HCT116 (cell line): Measurements from ENCODE around the gene CGNL1. TPM values are rescaled to one million over a fixed set of nuclear protein-coding genes. Genes with fewer than 3 reads are reported as not detected.

Experiments used
- ATAC-seq: fragments of 200-7000 bp; cut with Tn5 transposase; 2 replicates; pipeline ENCODE4 v1.9.1; 2020; ENCODE audit warnings: mild to moderate bottlenecking, moderate library complexity
- BruUV-seq: library from RNA; stranded (reverse); fragments of 400-500 nt; replicated peaks from 2 replicates; lab custom pipeline; 2021; lab: Mats Ljungman, UMichigan
- CTCF ChIA-PET: fragments of 300-600 bp; sonication (Branson Sonifier 250); formaldehyde crosslinking; loops from one replicate; lab custom pipeline; 2021; ENCODE audit warnings: antibody characterized with exemption; lab: Charles Lee
- POLR2A ChIA-PET: fragments of 300-600, 350-600 bp; sonication (Branson Sonifier 250); formaldehyde crosslinking; loops from one replicate; lab custom pipeline; 2021; ENCODE audit warnings: antibody characterized with exemption; lab: Charles Lee
- RAD21 ChIA-PET, 2 experiments: fragments of 300-600 bp; sonication (Branson Sonifier 250); formaldehyde crosslinking; loops; one replicate each; lab custom pipeline; 2023; ENCODE audit warnings: low total read pairs in 2 of 2; ENCODE audit not compliant: uncharacterized antibody in 2 of 2, unreplicated experiment in 2 of 2, low non-redundant PET in 1 of 2; lab: Charles Lee
- DNase-seq: peaks from one replicate; pipeline ENCODE4 v3.0.0-alpha.2; 2010; ENCODE audit warnings: low read depth, low spot score
- H2AFZ ChIP-seq: fragments of 200-600 bp; shearing (Covaris generic), sonication (generic); 2 replicates; pipeline ENCODE4 v1.6.1; 2017; ENCODE audit warnings: low read depth, mixed run types, mixed read lengths, antibody characterized with exemption, low read length; ENCODE audit not compliant: poor library complexity, severe bottlenecking
- H3K27ac ChIP-seq: 2 replicates; pipeline ENCODE4 v1.5.1; 2012; ENCODE audit warnings: low read depth, low read length
- H3K27me3 ChIP-seq: fragments of 200-600 bp; sonication (generic); 2 replicates; pipeline ENCODE4 v1.6.1; 2016; ENCODE audit warnings: mixed run types, low read length, mixed read lengths; ENCODE audit not compliant: insufficient read depth
- H3K36me3 ChIP-seq, 2 experiments: fragments of 200-500 bp in 1 of 2; fragments of 200-600 bp in 1 of 2; sonication (Bioruptor generic) in 1 of 2; sonication (generic) in 1 of 2; 2 replicates each; pipeline versions ENCODE4 v1.5.1 to v1.6.1; 2014 to 2016; ENCODE audit warnings: low read length in 2 of 2, inconsistent platforms in 1 of 2, mixed read lengths in 1 of 2, mixed run types in 1 of 2; ENCODE audit not compliant: insufficient read depth in 2 of 2, control insufficient read depth in 1 of 2
- H3K4me1 ChIP-seq, 2 experiments: fragments of 200-600 bp in 1 of 2; sonication (generic) in 1 of 2; 2 replicates each; pipeline versions ENCODE4 v1.5.1 to v1.6.1; 2012 to 2017; ENCODE audit warnings: low read length in 2 of 2, inconsistent platforms in 1 of 2, mild to moderate bottlenecking in 1 of 2, mixed read lengths in 1 of 2, mixed run types in 1 of 2, moderate library complexity in 1 of 2; ENCODE audit not compliant: insufficient read depth in 2 of 2, control insufficient read depth in 1 of 2
- H3K4me2 ChIP-seq: fragments of 200-600 bp; sonication (generic); 2 replicates; pipeline ENCODE4 v1.6.1; 2017; ENCODE audit warnings: mixed run types, low read length, mixed read lengths
- H3K4me3 ChIP-seq, 2 experiments: fragments of 200-600 bp in 1 of 2; sonication (generic) in 1 of 2; replicated peaks in 1 of 2; 2 replicates each; pipeline ENCODE4 v1.5.1; 2011 to 2016; ENCODE audit warnings: low read length in 2 of 2, control low read depth in 1 of 2, low read depth in 1 of 2, mild to moderate bottlenecking in 1 of 2, mixed read lengths in 1 of 2, mixed run types in 1 of 2
- H3K79me2 ChIP-seq: fragments of 200-600 bp; sonication (generic); 2 replicates; pipeline ENCODE4 v1.6.1; 2017; ENCODE audit warnings: mild to moderate bottlenecking, mixed run types, low read length, moderate library complexity, mixed read lengths; ENCODE audit not compliant: insufficient read depth
- H3K9ac ChIP-seq: fragments of 200-600 bp; sonication (generic); 2 replicates; pipeline ENCODE4 v1.6.1; 2016; ENCODE audit warnings: low read length, mixed read lengths
- H3K9me2 ChIP-seq: fragments of 200-600 bp; sonication (generic), shearing (Covaris generic); 2 replicates; pipeline ENCODE4 v1.6.1; 2017; ENCODE audit warnings: mixed run types, mild to moderate bottlenecking, moderate library complexity; ENCODE audit not compliant: insufficient read depth
- H3K9me3 ChIP-seq, 2 experiments: fragments of 200-500 bp in 1 of 2; fragments of 200-600 bp in 1 of 2; sonication (Bioruptor generic) in 1 of 2; sonication (generic) in 1 of 2; 2 replicates each; pipeline ENCODE4 v1.6.1; 2014 to 2017; ENCODE audit warnings: low read length in 2 of 2, mixed read lengths in 2 of 2, inconsistent platforms in 1 of 2, low read depth in 1 of 2, mild to moderate bottlenecking in 1 of 2, mixed run types in 1 of 2, moderate library complexity in 1 of 2; ENCODE audit not compliant: control insufficient read depth in 1 of 2, insufficient read depth in 1 of 2
- H4K20me1 ChIP-seq: fragments of 200-600 bp; sonication (generic), shearing (Covaris generic); 2 replicates; pipeline ENCODE4 v1.6.1; 2017; ENCODE audit warnings: mixed run types, mild to moderate bottlenecking, moderate library complexity; ENCODE audit not compliant: insufficient read depth
- CBX3 ChIP-seq: IDR thresholded peaks from 2 replicates; pipeline ENCODE4 v1.6.1; 2012; ENCODE audit warnings: low read depth
- CEBPB ChIP-seq: IDR thresholded peaks from 2 replicates; pipeline ENCODE4 v1.6.1; 2012; ENCODE audit warnings: low read depth
- EGR1 ChIP-seq: IDR thresholded peaks from 2 replicates; pipeline ENCODE4 v1.6.1; 2012; ENCODE audit warnings: low read depth
- EZH2 ChIP-seq: fragments of 200-600 bp; sonication (generic); IDR thresholded peaks from 2 replicates; pipeline ENCODE4 v1.6.1; 2017; ENCODE audit warnings: antibody characterized with exemption, mixed run types
- EZH2phosphoT487 ChIP-seq: fragments of 200-600 bp; IDR thresholded peaks from 2 replicates; pipeline ENCODE4 v1.6.1; 2018; ENCODE audit warnings: antibody characterized with exemption, borderline replicate concordance
- FOSL1 ChIP-seq: IDR thresholded peaks from 2 replicates; pipeline ENCODE4 v1.6.1; 2012; ENCODE audit warnings: low read depth
- JUND ChIP-seq: IDR thresholded peaks from 2 replicates; pipeline ENCODE4 v1.6.1; 2012
- POLR2AphosphoS5 ChIP-seq: IDR thresholded peaks from 2 replicates; pipeline ENCODE4 v1.6.1; 2011; ENCODE audit warnings: mild to moderate bottlenecking, low read depth, low read length, moderate library complexity
- RAD21 ChIP-seq: IDR thresholded peaks from 2 replicates; pipeline ENCODE4 v1.6.1; 2012; ENCODE audit warnings: low read depth, mild to moderate bottlenecking
- SIN3A ChIP-seq: IDR thresholded peaks from 2 replicates; pipeline ENCODE4 v1.6.1; 2012; ENCODE audit warnings: low read depth
- TCF7L2 ChIP-seq: IDR thresholded peaks from 2 replicates; pipeline ENCODE4 v1.7.0; 2011; ENCODE audit warnings: borderline replicate concordance, inconsistent platforms; ENCODE audit not compliant: insufficient read depth, insufficient read length; ENCODE audit errors: extremely low read depth
- YY1 ChIP-seq: IDR thresholded peaks from 2 replicates; pipeline ENCODE4 v1.6.1; 2011; ENCODE audit warnings: low read length, low read depth, moderate library complexity, mild to moderate bottlenecking; ENCODE audit not compliant: insufficient replicate concordance; ENCODE audit errors: extremely low read depth
- intact Hi-C: fragments of 100-400 bp; cut with micrococcal nuclease; formaldehyde crosslinking; loops from 2 replicates; pipeline ENCODE4 v1.10.0; 2022
- total RNA-seq: library from RNA; stranded (reverse); gene quantifications from one replicate; pipeline ENCODE4 v1.2.1, GENCODE V29; 2021; ENCODE audit not compliant: unreplicated experiment
- TF ChIP-seq, protein P1 (sequence below): IDR thresholded peaks from 2 replicates; pipeline ENCODE4 v1.6.1; 2011; ENCODE audit warnings: mild to moderate bottlenecking, low read length, moderate library complexity; ENCODE audit not compliant: insufficient replicate concordance; ENCODE audit errors: extremely low read depth
- TF ChIP-seq, protein P2 (sequence below): IDR thresholded peaks from 2 replicates; pipeline ENCODE4 v1.6.1; 2012; ENCODE audit warnings: low read depth
- TF ChIP-seq, protein P3 (sequence below): IDR thresholded peaks from 2 replicates; pipeline ENCODE4 v1.6.1; 2012
- TF ChIP-seq, protein P4 (sequence below): IDR thresholded peaks from 2 replicates; pipeline ENCODE4 v1.6.1; 2012

CGNL1 gene
- total RNA-seq, 1 experiment from 2014 or later, result 2.2 TPM

DNA sequence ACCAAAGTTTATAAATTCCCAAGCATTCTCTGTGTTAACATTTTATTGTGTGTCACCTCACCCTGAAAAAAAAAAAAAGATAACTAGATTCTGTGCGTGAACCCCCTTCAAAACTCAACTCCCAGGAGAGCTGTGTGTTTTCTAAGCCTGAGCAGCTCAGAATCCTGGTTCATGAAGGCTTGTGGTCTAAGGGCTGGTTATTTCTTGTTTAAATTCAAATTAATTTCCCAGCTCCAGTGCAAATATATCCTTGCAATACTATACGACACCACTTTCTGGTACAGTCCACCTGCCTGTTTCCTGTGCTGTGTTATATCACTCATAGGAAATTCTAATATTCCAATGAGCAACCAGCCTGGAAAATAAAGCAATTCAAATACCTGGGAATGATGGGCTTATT lies 192.0 kb downstream of the CGNL1 start:
- no peak for TF ChIP-seq POLR2AphosphoS5
- TF ChIP-seq, protein P1, sequence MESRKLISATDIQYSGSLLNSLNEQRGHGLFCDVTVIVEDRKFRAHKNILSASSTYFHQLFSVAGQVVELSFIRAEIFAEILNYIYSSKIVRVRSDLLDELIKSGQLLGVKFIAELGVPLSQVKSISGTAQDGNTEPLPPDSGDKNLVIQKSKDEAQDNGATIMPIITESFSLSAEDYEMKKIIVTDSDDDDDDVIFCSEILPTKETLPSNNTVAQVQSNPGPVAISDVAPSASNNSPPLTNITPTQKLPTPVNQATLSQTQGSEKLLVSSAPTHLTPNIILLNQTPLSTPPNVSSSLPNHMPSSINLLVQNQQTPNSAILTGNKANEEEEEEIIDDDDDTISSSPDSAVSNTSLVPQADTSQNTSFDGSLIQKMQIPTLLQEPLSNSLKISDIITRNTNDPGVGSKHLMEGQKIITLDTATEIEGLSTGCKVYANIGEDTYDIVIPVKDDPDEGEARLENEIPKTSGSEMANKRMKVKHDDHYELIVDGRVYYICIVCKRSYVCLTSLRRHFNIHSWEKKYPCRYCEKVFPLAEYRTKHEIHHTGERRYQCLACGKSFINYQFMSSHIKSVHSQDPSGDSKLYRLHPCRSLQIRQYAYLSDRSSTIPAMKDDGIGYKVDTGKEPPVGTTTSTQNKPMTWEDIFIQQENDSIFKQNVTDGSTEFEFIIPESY, result no peak
- TF ChIP-seq CEBPB, result no peak
- no peak for TF ChIP-seq CBX3
- no peak for TF ChIP-seq FOSL1
- no peak for TF ChIP-seq RAD21
- no peak for TF ChIP-seq SIN3A
- TF ChIP-seq JUND, result no peak
- TF ChIP-seq EZH2, result no peak
- TF ChIP-seq EZH2phosphoT487, result no peak
- TF ChIP-seq YY1, result no peak
- no peak for TF ChIP-seq EGR1
- TF ChIP-seq TCF7L2, result no peak
- TF ChIP-seq, protein P2, sequence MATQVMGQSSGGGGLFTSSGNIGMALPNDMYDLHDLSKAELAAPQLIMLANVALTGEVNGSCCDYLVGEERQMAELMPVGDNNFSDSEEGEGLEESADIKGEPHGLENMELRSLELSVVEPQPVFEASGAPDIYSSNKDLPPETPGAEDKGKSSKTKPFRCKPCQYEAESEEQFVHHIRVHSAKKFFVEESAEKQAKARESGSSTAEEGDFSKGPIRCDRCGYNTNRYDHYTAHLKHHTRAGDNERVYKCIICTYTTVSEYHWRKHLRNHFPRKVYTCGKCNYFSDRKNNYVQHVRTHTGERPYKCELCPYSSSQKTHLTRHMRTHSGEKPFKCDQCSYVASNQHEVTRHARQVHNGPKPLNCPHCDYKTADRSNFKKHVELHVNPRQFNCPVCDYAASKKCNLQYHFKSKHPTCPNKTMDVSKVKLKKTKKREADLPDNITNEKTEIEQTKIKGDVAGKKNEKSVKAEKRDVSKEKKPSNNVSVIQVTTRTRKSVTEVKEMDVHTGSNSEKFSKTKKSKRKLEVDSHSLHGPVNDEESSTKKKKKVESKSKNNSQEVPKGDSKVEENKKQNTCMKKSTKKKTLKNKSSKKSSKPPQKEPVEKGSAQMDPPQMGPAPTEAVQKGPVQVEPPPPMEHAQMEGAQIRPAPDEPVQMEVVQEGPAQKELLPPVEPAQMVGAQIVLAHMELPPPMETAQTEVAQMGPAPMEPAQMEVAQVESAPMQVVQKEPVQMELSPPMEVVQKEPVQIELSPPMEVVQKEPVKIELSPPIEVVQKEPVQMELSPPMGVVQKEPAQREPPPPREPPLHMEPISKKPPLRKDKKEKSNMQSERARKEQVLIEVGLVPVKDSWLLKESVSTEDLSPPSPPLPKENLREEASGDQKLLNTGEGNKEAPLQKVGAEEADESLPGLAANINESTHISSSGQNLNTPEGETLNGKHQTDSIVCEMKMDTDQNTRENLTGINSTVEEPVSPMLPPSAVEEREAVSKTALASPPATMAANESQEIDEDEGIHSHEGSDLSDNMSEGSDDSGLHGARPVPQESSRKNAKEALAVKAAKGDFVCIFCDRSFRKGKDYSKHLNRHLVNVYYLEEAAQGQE, result no peak
- TF ChIP-seq, protein P3, sequence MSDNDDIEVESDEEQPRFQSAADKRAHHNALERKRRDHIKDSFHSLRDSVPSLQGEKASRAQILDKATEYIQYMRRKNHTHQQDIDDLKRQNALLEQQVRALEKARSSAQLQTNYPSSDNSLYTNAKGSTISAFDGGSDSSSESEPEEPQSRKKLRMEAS, result no peak
- TF ChIP-seq, protein P4, sequence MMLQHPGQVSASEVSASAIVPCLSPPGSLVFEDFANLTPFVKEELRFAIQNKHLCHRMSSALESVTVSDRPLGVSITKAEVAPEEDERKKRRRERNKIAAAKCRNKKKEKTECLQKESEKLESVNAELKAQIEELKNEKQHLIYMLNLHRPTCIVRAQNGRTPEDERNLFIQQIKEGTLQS, result no peak
- Histone ChIP-seq H2AFZ (no peak overlapping the region), H3K36me3 (no peaks in the 10 kb centered on the region), H3K27ac (no peak overlapping the region), H4K20me1 (no peaks in the 10 kb centered on the region), H3K4me1 (peaks cover 0 to 22% of the 10 kb centered on the region in 2 experiments; a peak in 2 of 4 replicates), H3K9ac (no peak overlapping the region), H3K4me2 (no peak overlapping the region), H3K27me3 (no peaks in the 10 kb centered on the region), H3K79me2 (no peaks in the 10 kb centered on the region), H3K4me3 (no peak overlapping the region), H3K9me2 (no peaks in the 10 kb centered on the region), H3K9me3 (no peaks in the 10 kb centered on the region)
- no TSS peak for BruUV-seq
- RAD21 ChIA-PET, result no interaction called here
- CTCF ChIA-PET, result no interaction called here
- intact Hi-C loops, result no loop called here
- POLR2A ChIA-PET, result interaction anchor here (0.6 kb wide), 1 partner anchor 209 kb away, joined by 5 read pairs; no protein-coding TSS in a partner anchor
- ATAC-seq, result no peak
- no peak for DNase-seq
